Neuronal stem cell (in vitro differentiated cells): ENCODE results near the gene ZBED5.

Source experiments
- DNase-seq: peaks from one replicate; pipeline ENCODE4 v3.0.0-alpha.2; 2013; ENCODE audit warnings: low spot score
- H2AFZ ChIP-seq: one replicate; pipeline ENCODE4 v1.6.1; 2013; ENCODE audit warnings: mild to moderate bottlenecking, low read length, inconsistent platforms
- H2AK5ac ChIP-seq: 2 replicates; pipeline ENCODE4 v1.6.1; 2013; ENCODE audit warnings: low read depth, mild to moderate bottlenecking, inconsistent platforms, low read length, moderate library complexity, mixed read lengths
- H2BK120ac ChIP-seq: 2 replicates; pipeline ENCODE4 v1.6.1; 2013; ENCODE audit warnings: low read depth, mild to moderate bottlenecking, inconsistent platforms, low read length, moderate library complexity, mixed read lengths
- H2BK12ac ChIP-seq: one replicate; pipeline ENCODE4 v1.6.1; 2013; ENCODE audit warnings: low read length, inconsistent platforms
- H2BK15ac ChIP-seq: 2 replicates; pipeline ENCODE4 v1.6.1; 2013; ENCODE audit warnings: mild to moderate bottlenecking, low read length, inconsistent platforms, mixed read lengths
- H2BK5ac ChIP-seq: one replicate; pipeline ENCODE4 v1.6.1; 2013; ENCODE audit warnings: inconsistent platforms, mild to moderate bottlenecking, low read length, moderate library complexity
- H3K14ac ChIP-seq: one replicate; pipeline ENCODE4 v1.6.1; 2013; ENCODE audit warnings: low read length, inconsistent platforms
- H3K18ac ChIP-seq: 2 replicates; pipeline ENCODE4 v1.6.1; 2013; ENCODE audit warnings: low read length, inconsistent platforms
- H3K23ac ChIP-seq: 2 replicates; pipeline ENCODE4 v1.6.1; 2013; ENCODE audit warnings: low read depth, mild to moderate bottlenecking, mixed read lengths, low read length, inconsistent platforms; ENCODE audit not compliant: poor library complexity
- H3K27ac ChIP-seq: replicated peaks from 3 replicates; pipeline ENCODE4 v1.5.1; 2013; ENCODE audit warnings: low read length, inconsistent platforms
- H3K27me3 ChIP-seq, 3 experiments: 2 replicates each; pipeline ENCODE4 v1.6.1; 2013; ENCODE audit warnings: low read length in 3 of 3, mild to moderate bottlenecking in 2 of 3, inconsistent platforms in 1 of 3, low read depth in 1 of 3, mixed read lengths in 1 of 3, moderate library complexity in 1 of 3; ENCODE audit not compliant: control insufficient read depth in 3 of 3, insufficient read depth in 3 of 3
- H3K36me3 ChIP-seq, 2 donors: replicated peaks in 1 of 2; 2 replicates each; pipeline ENCODE4 v1.6.1; 2013; ENCODE audit warnings: low read length in 2 of 2; ENCODE audit not compliant: control insufficient read depth in 2 of 2, insufficient read depth in 2 of 2
- H3K4ac ChIP-seq: 2 replicates; pipeline ENCODE4 v1.6.1; 2013; ENCODE audit warnings: inconsistent platforms, mild to moderate bottlenecking, low read length, moderate library complexity
- H3K4me1 ChIP-seq, 2 donors: 1 replicate in 1 of 2; 2 replicates in 1 of 2; pipeline ENCODE4 v1.6.1; 2013; ENCODE audit warnings: low read length in 2 of 2, low read depth in 1 of 2; ENCODE audit not compliant: control insufficient read depth in 2 of 2, insufficient read depth in 1 of 2
- H3K4me2 ChIP-seq: one replicate; pipeline ENCODE4 v1.6.1; 2013; ENCODE audit warnings: mild to moderate bottlenecking, low read length, inconsistent platforms; ENCODE audit not compliant: insufficient read depth, poor library complexity, severe bottlenecking
- H3K4me3 ChIP-seq, 2 donors: 2 replicates each; pipeline ENCODE4 v1.5.1; 2013; ENCODE audit warnings: low read length in 2 of 2, mild to moderate bottlenecking in 2 of 2, inconsistent platforms in 1 of 2, moderate library complexity in 1 of 2
- H3K79me1 ChIP-seq: one replicate; pipeline ENCODE4 v1.6.1; 2013; ENCODE audit warnings: low read depth, mild to moderate bottlenecking, inconsistent platforms, low read length, moderate library complexity
- H3K9ac ChIP-seq: one replicate; pipeline ENCODE4 v1.6.1; 2013; ENCODE audit warnings: mild to moderate bottlenecking, low read depth, low read length, inconsistent platforms; ENCODE audit not compliant: poor library complexity
- H3K9me3 ChIP-seq, 2 donors: replicated peaks in 1 of 2; 2 replicates each; pipeline versions ENCODE3 to v1.6.1; 2013; ENCODE audit warnings: low read length in 2 of 2, mild to moderate bottlenecking in 2 of 2, inconsistent platforms in 1 of 2, low read depth in 1 of 2, mixed read lengths in 1 of 2, moderate library complexity in 1 of 2; ENCODE audit not compliant: control insufficient read depth in 2 of 2, insufficient read depth in 1 of 2
- H4K8ac ChIP-seq: one replicate; pipeline ENCODE4 v1.6.1; 2013; ENCODE audit warnings: low read depth, mild to moderate bottlenecking, inconsistent platforms, low read length, moderate library complexity
- H4K91ac ChIP-seq: one replicate; pipeline ENCODE4 v1.6.1; 2013; ENCODE audit warnings: low read length, low read depth, mild to moderate bottlenecking, inconsistent platforms; ENCODE audit not compliant: poor library complexity
- WGBS, 2 donors: extraction: QIAGEN DNeasy Blood & Tissue Kit; methylation state at CpG; one replicate each; pipeline ENCODE4 v1.1.7; 2013; ENCODE audit warnings: missing lambda C conversion rate in 2 of 2, mixed read lengths in 1 of 2; ENCODE audit not compliant: insufficient read length in 2 of 2, insufficient replicate concordance in 1 of 2; ENCODE audit errors: extremely low coverage in 2 of 2; 5-methylcytosine and 5-hydroxymethylcytosine counted together

The ZBED5 gene

DNA sequence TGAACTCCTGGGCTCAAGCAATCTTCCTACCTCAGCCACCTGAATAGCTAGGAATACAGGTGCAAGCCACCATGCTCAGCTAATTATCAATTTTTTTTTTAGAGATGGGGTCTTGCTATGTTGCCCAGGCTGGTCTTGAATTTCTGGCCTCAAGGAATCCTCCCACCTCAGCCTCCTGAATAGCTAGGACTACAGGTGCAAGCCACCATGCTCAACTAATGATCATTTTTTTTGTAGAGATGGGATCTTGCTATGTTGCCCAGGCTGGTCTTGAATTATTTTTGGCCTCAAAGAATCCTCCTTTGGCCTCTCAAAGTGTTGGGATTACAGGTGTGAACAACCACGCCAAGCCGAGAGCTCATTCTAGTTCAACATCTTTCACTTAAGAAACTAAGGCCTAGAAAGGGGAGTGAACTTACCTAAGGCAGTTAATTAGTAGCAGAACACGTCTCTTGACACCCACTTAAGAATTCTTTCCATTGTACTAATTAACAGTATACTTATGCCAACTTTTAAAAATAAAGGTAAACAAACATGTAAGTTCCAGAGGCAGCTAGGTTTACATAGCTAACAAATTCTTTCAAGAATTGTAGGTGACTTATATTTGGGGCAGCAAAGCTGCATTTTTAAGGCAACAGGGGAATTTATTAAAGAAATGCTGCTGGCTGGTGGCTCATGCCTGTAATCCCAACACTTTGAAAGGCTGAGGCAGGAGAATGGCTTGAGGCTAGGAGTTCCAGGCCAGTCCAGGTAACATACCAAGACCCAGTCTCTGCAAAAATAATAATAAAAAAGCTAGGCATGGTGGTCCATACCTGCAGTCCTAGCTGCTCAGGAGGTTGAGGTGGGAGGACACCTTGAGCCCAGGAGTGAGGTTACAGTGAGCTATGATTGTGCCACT lies 9.6 kb downstream of the ZBED5 start:
- no peak overlapping the region for H2AK5ac ChIP-seq
- H3K4me1 ChIP-seq = peaks cover 0 to 2% of the 10 kb centered on the region in 2 donors
- no peak overlapping the region for H3K18ac ChIP-seq
- H2BK5ac ChIP-seq = no peak overlapping the region
- no peak overlapping the region for H2BK120ac ChIP-seq
- no peak for DNase-seq
- no peak overlapping the region for H4K8ac ChIP-seq
- H2AFZ ChIP-seq = no peak overlapping the region
- no peak overlapping the region for H3K4me2 ChIP-seq
- no peak overlapping the region for H3K23ac ChIP-seq
- no peaks in the 10 kb centered on the region for H3K27me3 ChIP-seq
- no peak overlapping the region for H3K14ac ChIP-seq
- H3K27ac ChIP-seq = no peak overlapping the region
- H2BK15ac ChIP-seq = no peak overlapping the region
- no peaks in the 10 kb centered on the region for H3K79me1 ChIP-seq
- no peak overlapping the region for H2BK12ac ChIP-seq
- no peak overlapping the region for H4K91ac ChIP-seq
- peaks cover 5 to 23% of the 10 kb centered on the region in 2 donors for H3K36me3 ChIP-seq
- no CpG with 5 or more reads among the region's 3 CpGs for WGBS, 2 donors
- no peak overlapping the region for H3K4ac ChIP-seq
- no peak overlapping the region for H3K9ac ChIP-seq
- H3K9me3 ChIP-seq = peaks cover 0 to 1% of the 10 kb centered on the region in 2 donors
- no peak overlapping the region for H3K4me3 ChIP-seq

DNA sequence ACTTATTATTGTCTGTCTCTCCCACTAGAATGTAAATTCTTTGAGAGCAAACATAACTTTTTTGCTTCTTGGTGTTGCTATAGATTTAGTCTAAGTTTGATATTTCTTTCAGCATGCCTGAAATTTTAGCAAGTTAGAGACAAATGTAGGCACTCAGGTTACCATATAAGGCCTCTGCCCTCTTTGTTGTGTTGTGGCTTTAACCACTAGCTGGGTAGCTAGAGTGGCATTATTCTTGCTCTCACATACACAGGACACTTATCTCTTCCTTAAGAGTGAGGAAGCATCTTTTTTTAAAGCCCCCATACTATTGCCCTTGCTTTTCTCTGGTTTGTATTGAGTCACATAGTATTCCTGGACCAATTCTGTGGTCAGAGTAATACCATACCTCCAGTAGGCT lies 11.2 kb downstream of the ZBED5 start:
- Histone ChIP-seq H2AK5ac (no peak overlapping the region), H3K27ac (no peak overlapping the region), H3K23ac (no peak overlapping the region), H4K8ac (no peak overlapping the region), H4K91ac (no peak overlapping the region), H3K36me3 (peaks cover 0 to 7% of the 10 kb centered on the region in 2 donors), H3K4me1 (peaks cover 0 to 2% of the 10 kb centered on the region in 2 donors), H3K27me3 (no peaks in the 10 kb centered on the region), H2BK5ac (no peak overlapping the region), H3K18ac (no peak overlapping the region), H3K79me1 (no peaks in the 10 kb centered on the region), H3K9ac (no peak overlapping the region), H3K4me2 (no peak overlapping the region), H2BK15ac (no peak overlapping the region), H2BK12ac (no peak overlapping the region), H2AFZ (no peak overlapping the region), H3K4ac (no peak overlapping the region), H3K9me3 (peaks cover 0 to 1% of the 10 kb centered on the region in 2 donors), H2BK120ac (no peak overlapping the region), H3K14ac (no peak overlapping the region), H3K4me3 (no peak overlapping the region)
- DNase-seq = no peak

DNA sequence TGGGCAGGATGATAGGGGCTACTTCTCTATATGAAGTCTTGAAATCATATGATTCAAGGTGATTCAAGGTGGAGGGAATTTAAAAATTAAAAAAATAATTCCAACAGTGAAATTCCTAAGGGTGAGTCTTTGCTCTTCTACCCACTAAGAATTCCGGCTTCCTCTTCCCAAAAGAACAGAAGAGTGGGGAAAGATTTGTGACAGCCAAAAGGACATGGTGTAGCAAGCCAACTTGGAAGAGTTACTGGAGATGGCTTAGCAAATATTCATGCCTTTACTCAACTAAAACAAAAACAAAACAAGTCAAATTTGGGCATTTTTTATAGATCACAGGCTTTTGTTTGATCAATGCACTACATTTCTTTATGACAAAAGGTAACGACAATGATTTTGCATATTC lies 12.3 kb downstream of the ZBED5 start:
- H3K4me1 ChIP-seq = peaks cover 0 to 2% of the 10 kb centered on the region in 2 donors
- H4K91ac ChIP-seq = no peak overlapping the region
- H3K4me2 ChIP-seq = no peak overlapping the region
- no peaks in the 10 kb centered on the region for H3K36me3 ChIP-seq
- H3K4me3 ChIP-seq = no peak overlapping the region
- no peak overlapping the region for H3K4ac ChIP-seq
- no peak overlapping the region for H2AK5ac ChIP-seq
- H2AFZ ChIP-seq = no peak overlapping the region
- H2BK5ac ChIP-seq = no peak overlapping the region
- H3K27me3 ChIP-seq = no peaks in the 10 kb centered on the region
- no peak overlapping the region for H3K14ac ChIP-seq
- no peak overlapping the region for H2BK120ac ChIP-seq
- no peak overlapping the region for H3K9ac ChIP-seq
- no peak for DNase-seq
- no peak overlapping the region for H3K18ac ChIP-seq
- H3K79me1 ChIP-seq = no peaks in the 10 kb centered on the region
- no peak overlapping the region for H3K27ac ChIP-seq
- H4K8ac ChIP-seq = no peak overlapping the region
- H2BK12ac ChIP-seq = no peak overlapping the region
- no peak overlapping the region for H3K23ac ChIP-seq
- H2BK15ac ChIP-seq = no peak overlapping the region
- no CpG with 5 or more reads among the region's 2 CpGs for WGBS, 2 donors
- peaks cover 0 to 1% of the 10 kb centered on the region in 2 donors for H3K9me3 ChIP-seq

DNA sequence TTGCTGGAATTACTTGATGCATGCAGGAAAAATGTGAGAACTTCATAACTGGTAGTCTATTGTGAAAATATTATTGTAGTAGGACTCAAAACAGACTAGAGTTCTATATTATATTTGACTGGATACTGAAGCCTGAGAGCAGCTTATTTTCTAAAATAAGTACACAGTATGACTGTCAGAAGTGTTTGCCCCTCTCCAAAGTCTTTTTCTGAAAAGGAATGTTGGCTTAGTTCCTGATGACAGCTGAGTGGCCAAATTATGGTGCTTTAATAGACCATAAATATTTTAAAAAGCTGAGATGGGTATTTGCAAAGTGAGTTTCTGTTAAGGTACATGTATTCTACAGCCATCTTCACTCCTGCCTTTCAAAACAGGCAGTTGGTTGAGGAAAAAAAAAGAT lies 13.1 kb downstream of the ZBED5 start:
- H3K9ac ChIP-seq = no peak overlapping the region
- no peak overlapping the region for H3K27ac ChIP-seq
- no peaks in the 10 kb centered on the region for H3K79me1 ChIP-seq
- H2BK5ac ChIP-seq = no peak overlapping the region
- H3K27me3 ChIP-seq = no peaks in the 10 kb centered on the region
- no peak overlapping the region for H2AK5ac ChIP-seq
- no peaks in the 10 kb centered on the region for H3K36me3 ChIP-seq
- no peak overlapping the region for H2BK120ac ChIP-seq
- no peak for DNase-seq
- no peak overlapping the region for H3K23ac ChIP-seq
- H4K91ac ChIP-seq = no peak overlapping the region
- peaks cover 0 to 2% of the 10 kb centered on the region in 2 donors for H3K4me1 ChIP-seq
- H3K4ac ChIP-seq = no peak overlapping the region
- no peak overlapping the region for H2BK15ac ChIP-seq
- no peak overlapping the region for H3K14ac ChIP-seq
- H3K4me3 ChIP-seq = no peak overlapping the region
- H3K9me3 ChIP-seq = peaks cover 0 to 1% of the 10 kb centered on the region in 2 donors
- no peak overlapping the region for H3K4me2 ChIP-seq
- H2BK12ac ChIP-seq = no peak overlapping the region
- H3K18ac ChIP-seq = no peak overlapping the region
- H4K8ac ChIP-seq = no peak overlapping the region
- no peak overlapping the region for H2AFZ ChIP-seq
